Transverse colon (tissue), 4 donors: ENCODE results near the gene PTPRN2. TPM values are rescaled to one million over a fixed set of nuclear protein-coding genes. Genes with fewer than 3 reads are reported as not detected.

Experiments
- DNase-seq: peaks from one replicate; pipeline ENCODE4 v3.0.0-alpha.2; 2019
- H3K27ac ChIP-seq, 4 donors: fragments of 200-600 bp; sonication (generic); 2 replicates each; pipeline ENCODE4 v1.5.1; 2016 to 2018; ENCODE audit warnings: inconsistent platforms in 4 of 4
- H3K27me3 ChIP-seq: fragments of 200-600 bp; sonication (generic); 2 replicates; pipeline ENCODE4 v1.5.1; 2017; ENCODE audit warnings: inconsistent platforms
- H3K36me3 ChIP-seq, 4 donors: fragments of 200-600 bp; sonication (generic); 2 replicates each; pipeline ENCODE4 v1.5.1; 2017 to 2019; ENCODE audit warnings: inconsistent platforms in 4 of 4
- H3K4me1 ChIP-seq, 4 donors: fragments of 200-600 bp; sonication (generic); 2 replicates each; pipeline ENCODE4 v1.5.1; 2017 to 2020; ENCODE audit warnings: inconsistent platforms in 4 of 4
- H3K4me3 ChIP-seq, 4 donors: fragments of 200-600 bp; sonication (generic); 1 replicate in 1 of 4; 2 replicates in 3 of 4; pipeline versions ENCODE4 v1.5.1 to v1.6.1; 2017 to 2019; ENCODE audit warnings: inconsistent platforms in 4 of 4
- H3K9me3 ChIP-seq, 2 donors: fragments of 200-600 bp; sonication (generic); 2 replicates each; pipeline ENCODE4 v1.5.1; 2017 to 2019; ENCODE audit warnings: inconsistent platforms in 2 of 2
- CTCF ChIP-seq, 5 experiments: fragments of 200-600 bp in 3 of 5; fragments of 450-650 bp in 2 of 5; sonication (generic) in 3 of 5; IDR thresholded peaks; 1 replicate in 2 of 5; 2 replicates in 3 of 5; pipeline ENCODE4 v1.5.1; 2016 to 2017; ENCODE audit warnings: antibody characterized with exemption in 5 of 5, inconsistent platforms in 3 of 5, mild to moderate bottlenecking in 2 of 5, moderate library complexity in 1 of 5
- EP300 ChIP-seq: sonication (generic); formaldehyde crosslinking; IDR thresholded peaks from one replicate; pipeline ENCODE4 v1.6.1; 2017; ENCODE audit warnings: antibody characterized with exemption, low read depth
- POLR2A ChIP-seq: fragments of 450-650 bp; IDR thresholded peaks from one replicate; pipeline ENCODE4 v1.6.1; 2016; ENCODE audit warnings: antibody characterized with exemption, mild to moderate bottlenecking, moderate library complexity
- POLR2AphosphoS5 ChIP-seq, 3 donors: sonication (generic); formaldehyde crosslinking; IDR thresholded peaks; one replicate each; pipeline ENCODE4 v1.6.1; 2016; ENCODE audit warnings: antibody characterized with exemption in 3 of 3
- WGBS, 2 donors: methylation state at CpG; one replicate each; pipeline ENCODE4 v1.1.5; 2018; ENCODE audit warnings: low coverage in 1 of 2; 5-methylcytosine and 5-hydroxymethylcytosine counted together
- in situ Hi-C, 4 donors: fragments of 200-750 bp; cut with MboI; loops; one replicate each; pipeline versions ENCODE4 v1.15.0 to v1.15.1; 2017; ENCODE audit warnings: low sequenced_read_pairs in 3 of 4, low pct_ligation_motif_present in 1 of 4, low pct_unique_long_range_greater_than_20kb in 1 of 4
- intact Hi-C: fragments of 100-400 bp; cut with DNase I; formaldehyde crosslinking; loops from one replicate; pipeline ENCODE4 v1.15.1; 2023; ENCODE audit warnings: low total_unique reads
- total RNA-seq, 4 donors: library from RNA; depleted of rRNA; stranded (reverse); fragments of >200 nt; gene quantifications; one replicate each; pipeline ENCODE4 v1.1.0, GENCODE V29; 2016

The PTPRN2 gene
- total RNA-seq, 4 donors from 2014 or later = 15.4 to 31.1 (median 21.8) TPM

- no peaks in the 10 kb centered on the region for H3K36me3 ChIP-seq
- H3K9me3 ChIP-seq = no peaks in the 10 kb centered on the region
- TF ChIP-seq POLR2A = no peak
- no peak for TF ChIP-seq CTCF (IDR thresholded peaks at IDR 0.05)
- no peak for TF ChIP-seq EP300
- no peak for TF ChIP-seq POLR2AphosphoS5 (IDR thresholded peaks at IDR 0.05)
- no peak for DNase-seq
- intact Hi-C loops = no loop called here
- no peak overlapping the region for H3K27ac ChIP-seq
- no peaks in the 10 kb centered on the region for H3K4me1 ChIP-seq
- no peaks in the 10 kb centered on the region for H3K27me3 ChIP-seq
- WGBS, 2 donors = 90 to 100% methylated on average over 1 to 4 of the region's 4 CpGs
- in situ Hi-C loops = no loop called here
- H3K4me3 ChIP-seq = no peak overlapping the region
Observed at GRCh38 chr7:158612546-158612945, 24.9 kb upstream of the PTPRN2 start.

- in situ Hi-C loops (no loop called here), intact Hi-C loops (no loop called here)
- H3K27ac ChIP-seq = no peak overlapping the region
- no peak overlapping the region for H3K4me3 ChIP-seq
- 75 to 84% methylated on average over 3 to 8 of the region's 8 CpGs for WGBS, 2 donors
- no peaks in the 10 kb centered on the region for H3K36me3 ChIP-seq
- DNase-seq = no peak
- H3K9me3 ChIP-seq = no peaks in the 10 kb centered on the region
- H3K4me1 ChIP-seq = no peaks in the 10 kb centered on the region
- TF ChIP-seq CTCF (IDR thresholded peaks at IDR 0.05) (no peak), EP300 (no peak), POLR2A (no peak), POLR2AphosphoS5 (IDR thresholded peaks at IDR 0.05) (no peak)
- no peaks in the 10 kb centered on the region for H3K27me3 ChIP-seq
Observed at GRCh38 chr7:158611541-158611940, 23.9 kb upstream of the PTPRN2 start.

DNA sequence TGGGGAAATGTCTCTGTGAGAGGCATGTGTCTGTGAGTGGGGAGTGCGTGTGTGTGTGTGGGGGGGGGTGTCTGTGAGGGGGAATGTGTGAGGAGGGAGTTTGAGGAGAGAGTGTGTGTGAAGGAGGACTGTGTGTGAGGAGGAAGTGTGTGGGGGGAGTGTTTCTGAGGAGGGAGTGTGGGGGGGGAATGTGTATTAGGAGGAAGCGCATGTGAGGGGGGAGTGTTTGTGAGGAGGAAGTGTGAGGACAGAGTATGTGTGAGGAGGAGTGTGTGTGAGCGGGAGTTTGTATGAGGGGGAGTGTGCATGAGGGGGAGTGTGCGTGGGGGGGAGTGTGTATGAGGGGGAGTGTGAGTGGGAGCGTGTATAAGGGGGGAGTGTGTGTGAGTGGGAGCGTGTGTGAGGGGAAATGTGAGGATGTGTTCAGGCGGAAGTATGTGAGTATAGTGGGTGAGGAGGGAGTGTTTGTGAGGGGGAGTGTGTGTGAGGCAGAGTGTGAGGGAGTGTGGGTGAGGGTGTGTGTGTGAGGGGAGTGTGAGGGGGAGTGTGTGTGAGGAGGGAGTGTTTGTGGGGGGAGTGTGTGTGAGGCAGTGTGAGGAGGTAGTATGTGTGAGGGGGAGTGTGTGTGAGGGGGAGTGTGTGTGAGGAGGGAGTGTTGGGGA lies 21.8 kb upstream of the PTPRN2 start:
- H3K4me3 ChIP-seq = no peak overlapping the region
- intact Hi-C loops = no loop called here
- H3K4me1 ChIP-seq = no peaks in the 10 kb centered on the region
- TF ChIP-seq POLR2A (no peak), POLR2AphosphoS5 (IDR thresholded peaks at IDR 0.05) (no peak), CTCF (IDR thresholded peaks at IDR 0.05) (no peak), EP300 (no peak)
- H3K27me3 ChIP-seq = no peaks in the 10 kb centered on the region
- H3K36me3 ChIP-seq = no peaks in the 10 kb centered on the region
- DNase-seq = no peak
- in situ Hi-C loops = no loop called here
- no peak overlapping the region for H3K27ac ChIP-seq
- WGBS, 2 donors = 83 to 90% methylated on average over 4 to 7 of the region's 7 CpGs
- H3K9me3 ChIP-seq = no peaks in the 10 kb centered on the region

DNA sequence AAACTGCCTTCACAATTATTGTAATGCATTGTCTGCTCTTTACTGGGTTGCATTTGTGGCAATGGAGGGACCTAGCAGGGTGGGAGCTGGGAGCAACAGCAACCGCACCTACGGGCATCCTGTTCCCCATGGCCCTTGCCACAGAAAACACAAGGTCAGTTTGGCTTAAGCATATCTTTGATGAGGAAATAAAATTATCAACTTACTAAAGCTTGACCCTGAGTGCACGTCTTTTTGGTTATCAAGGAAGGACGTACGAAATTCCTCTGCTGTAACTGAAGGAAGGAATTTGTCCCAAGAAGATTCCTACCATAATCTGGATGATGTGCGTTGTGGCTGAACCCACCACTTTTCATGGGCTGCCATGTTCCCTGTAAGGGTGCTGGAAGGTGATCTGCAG lies 19.9 kb upstream of the PTPRN2 start:
- no peaks in the 10 kb centered on the region for H3K27me3 ChIP-seq
- intact Hi-C loops (no loop called here), in situ Hi-C loops (no loop called here)
- 95% methylated on average over 3 to 6 of the region's 6 CpGs for WGBS, 2 donors
- H3K27ac ChIP-seq = no peak overlapping the region
- no peak overlapping the region for H3K4me3 ChIP-seq
- H3K4me1 ChIP-seq = no peaks in the 10 kb centered on the region
- no peak for TF ChIP-seq POLR2A
- TF ChIP-seq POLR2AphosphoS5 (IDR thresholded peaks at IDR 0.05) = no peak
- TF ChIP-seq EP300 = no peak
- no peak for TF ChIP-seq CTCF (IDR thresholded peaks at IDR 0.05)
- DNase-seq = no peak
- no peaks in the 10 kb centered on the region for H3K36me3 ChIP-seq
- no peaks in the 10 kb centered on the region for H3K9me3 ChIP-seq
